Fibroblast of lung (primary cell): ENCODE measurements around the gene POFUT1. TPM values are rescaled to one million over a fixed set of nuclear protein-coding genes. Genes with fewer than 3 reads are reported as not detected.

Experiments
- DNase-seq, 2 donors: peaks; one replicate each; pipeline versions ENCODE4 v3.0.0 to v3.0.0-alpha.2; 2010; ENCODE audit warnings: low read depth in 2 of 2
- H2AFZ ChIP-seq: 2 replicates; pipeline ENCODE4 v1.5.1; 2012; ENCODE audit warnings: low read length, control low read depth, inconsistent platforms
- H3K27ac ChIP-seq: 2 replicates; pipeline ENCODE4 v1.5.1; 2011; ENCODE audit warnings: low read length, control low read depth; ENCODE audit not compliant: insufficient read depth
- H3K27me3 ChIP-seq: 2 replicates; pipeline ENCODE4 v1.5.1; 2011; ENCODE audit warnings: mild to moderate bottlenecking, low read length; ENCODE audit not compliant: control insufficient read depth, insufficient read depth
- H3K36me3 ChIP-seq: 2 replicates; pipeline ENCODE4 v1.5.1; 2011; ENCODE audit warnings: low read length; ENCODE audit not compliant: control insufficient read depth, insufficient read depth
- H3K4me1 ChIP-seq: 2 replicates; pipeline ENCODE4 v1.5.1; 2011; ENCODE audit warnings: low read length; ENCODE audit not compliant: control insufficient read depth, insufficient read depth; ENCODE audit errors: extremely low read depth
- H3K4me2 ChIP-seq: 2 replicates; pipeline ENCODE4 v1.5.1; 2011; ENCODE audit warnings: low read length, control low read depth; ENCODE audit not compliant: insufficient read depth; ENCODE audit errors: extremely low read depth
- H3K4me3 ChIP-seq, 4 experiments: fragments of 200-600 bp in 1 of 4; sonication (generic) in 1 of 4; replicated peaks in 1 of 4; 2 replicates each; pipeline ENCODE4 v1.5.1; 2011 to 2016; ENCODE audit warnings: low read length in 4 of 4, low read depth in 3 of 4, mild to moderate bottlenecking in 3 of 4, control low read depth in 2 of 4, inconsistent platforms in 1 of 4, mixed read lengths in 1 of 4; ENCODE audit not compliant: insufficient read depth in 1 of 4; ENCODE audit errors: control extremely low read depth in 1 of 4
- H3K79me2 ChIP-seq: 2 replicates; pipeline ENCODE4 v1.5.1; 2012; ENCODE audit warnings: mild to moderate bottlenecking, low read length, inconsistent platforms; ENCODE audit not compliant: control insufficient read depth, insufficient read depth
- H3K9ac ChIP-seq: 2 replicates; pipeline ENCODE4 v1.5.1; 2011; ENCODE audit warnings: mild to moderate bottlenecking, low read length, control low read depth; ENCODE audit not compliant: insufficient read depth
- H3K9me3 ChIP-seq: 2 replicates; pipeline ENCODE4 v1.5.1; 2012; ENCODE audit warnings: low read depth, low read length; ENCODE audit not compliant: control insufficient read depth, insufficient read depth
- H4K20me1 ChIP-seq: 2 replicates; pipeline ENCODE4 v1.5.1; 2011; ENCODE audit warnings: low read length; ENCODE audit not compliant: control insufficient read depth, insufficient read depth; ENCODE audit errors: extremely low read depth
- EZH2 ChIP-seq: IDR thresholded peaks from 2 replicates; pipeline ENCODE4 v1.5.1; 2012; ENCODE audit warnings: low read length, control low read depth, mild to moderate bottlenecking; ENCODE audit errors: missing control alignments
- polyA plus RNA-seq, 2 donors: library from polyadenylated mRNA; depleted of rRNA in 1 of 2; stranded (reverse) in 1 of 2; unstranded in 1 of 2; fragments of >200 nt; gene quantifications; 2 replicates each; pipeline ENCODE4 v1.2.1, GENCODE V29; 2011 to 2012; ENCODE audit warnings: missing spikeins in 1 of 2
- total RNA-seq: library from RNA; depleted of rRNA; stranded (reverse); fragments of >200 nt; gene quantifications from 2 replicates; pipeline ENCODE4 v1.2.1, GENCODE V29; 2014
- TF ChIP-seq, protein P1 (sequence below), 2 donors: IDR thresholded peaks in 1 of 2; conservative IDR thresholded peaks in 1 of 2; 1 replicate in 1 of 2; 2 replicates in 1 of 2; pipeline ENCODE4 v1.5.1; 2011 to 2012; ENCODE audit warnings: low read length in 2 of 2, control low read depth in 1 of 2, inconsistent platforms in 1 of 2, low read depth in 1 of 2, mild to moderate bottlenecking in 1 of 2

Gene POFUT1
- total and polyA plus RNA-seq, 2 donors (not counting 1 experiment from before 2014, with no cell fraction given) = 32.4 to 41.0 TPM

DNA sequence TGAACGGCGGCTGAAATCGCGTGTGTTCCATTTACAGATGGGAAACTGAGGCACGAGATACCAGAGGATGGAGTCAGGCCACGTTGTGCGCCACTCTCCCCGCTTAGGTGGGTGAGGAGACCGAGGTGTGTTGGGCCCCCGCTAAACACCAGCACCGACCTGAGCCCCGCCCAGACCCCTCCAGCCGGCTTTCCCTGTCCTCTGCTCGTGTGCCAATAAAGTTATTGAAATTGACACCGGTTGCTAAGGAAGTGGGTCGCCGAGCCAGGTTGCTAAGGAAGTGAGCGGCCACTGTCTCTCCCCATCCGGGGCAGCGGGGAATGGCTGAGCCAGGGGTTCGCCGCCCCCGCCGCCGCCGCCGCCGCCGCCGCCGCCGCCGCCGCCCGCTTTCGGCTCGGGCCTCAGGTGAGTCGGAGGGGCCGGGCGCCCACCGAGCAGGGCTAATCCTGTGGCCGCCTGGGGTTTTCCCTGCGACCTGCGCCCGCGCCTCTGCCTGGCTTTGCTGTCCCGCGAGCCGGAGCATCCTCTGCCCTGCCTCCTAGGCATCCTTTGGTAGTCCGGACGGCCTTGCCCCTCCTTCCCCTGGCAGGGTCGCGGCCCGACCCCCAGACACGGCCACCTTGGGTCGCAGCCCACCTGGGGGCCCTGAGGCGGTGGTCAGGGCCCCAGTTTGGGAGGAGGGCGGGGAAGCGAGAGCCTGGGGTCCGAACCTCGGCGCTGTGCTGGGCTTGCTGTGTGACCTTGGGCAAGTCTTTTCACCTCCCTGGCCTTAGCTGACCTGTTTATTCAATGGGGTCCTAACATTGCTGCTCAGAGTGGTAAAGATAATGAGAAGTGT lies 69.9 kb downstream of the POFUT1 start, which contains the start of gene KIF3B:
KIF3B (plus strand) TSS at position 291 of the 838 bp plus-strand sequence. CDS start 32,127 bp downstream, outside the sequence.
- Histone ChIP-seq H3K9me3 (no peaks in the 10 kb centered on the region), H3K36me3 (no peaks in the 10 kb centered on the region), H3K4me2 (peak within 1 kb of the TSS; percentile 97), H2AFZ (peak within 1 kb of the TSS; percentile 100), H3K27ac (peak within 1 kb of the TSS; percentile 78), H3K4me1 (peaks cover 4% of the 10 kb centered on the region), H3K79me2 (peaks cover 14% of the 10 kb centered on the region), H3K4me3 (peak within 1 kb of the TSS; percentile 87 to 96 (median 96)), H3K27me3 (no peaks in the 10 kb centered on the region), H4K20me1 (no peaks in the 10 kb centered on the region), H3K9ac (peak within 1 kb of the TSS; percentile 84)
- peak; percentile 91 to 92 for DNase-seq
- TF ChIP-seq, protein P1, sequence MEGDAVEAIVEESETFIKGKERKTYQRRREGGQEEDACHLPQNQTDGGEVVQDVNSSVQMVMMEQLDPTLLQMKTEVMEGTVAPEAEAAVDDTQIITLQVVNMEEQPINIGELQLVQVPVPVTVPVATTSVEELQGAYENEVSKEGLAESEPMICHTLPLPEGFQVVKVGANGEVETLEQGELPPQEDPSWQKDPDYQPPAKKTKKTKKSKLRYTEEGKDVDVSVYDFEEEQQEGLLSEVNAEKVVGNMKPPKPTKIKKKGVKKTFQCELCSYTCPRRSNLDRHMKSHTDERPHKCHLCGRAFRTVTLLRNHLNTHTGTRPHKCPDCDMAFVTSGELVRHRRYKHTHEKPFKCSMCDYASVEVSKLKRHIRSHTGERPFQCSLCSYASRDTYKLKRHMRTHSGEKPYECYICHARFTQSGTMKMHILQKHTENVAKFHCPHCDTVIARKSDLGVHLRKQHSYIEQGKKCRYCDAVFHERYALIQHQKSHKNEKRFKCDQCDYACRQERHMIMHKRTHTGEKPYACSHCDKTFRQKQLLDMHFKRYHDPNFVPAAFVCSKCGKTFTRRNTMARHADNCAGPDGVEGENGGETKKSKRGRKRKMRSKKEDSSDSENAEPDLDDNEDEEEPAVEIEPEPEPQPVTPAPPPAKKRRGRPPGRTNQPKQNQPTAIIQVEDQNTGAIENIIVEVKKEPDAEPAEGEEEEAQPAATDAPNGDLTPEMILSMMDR (conservative IDR thresholded peaks at IDR 0.05 in 1 of 2, IDR thresholded peaks at IDR 0.05 in 1 of 2; ENCODE audit: low read depth in 1 of 2, low read length in 2 of 2) = no peak
- TF ChIP-seq EZH2 = no peak

DNA sequence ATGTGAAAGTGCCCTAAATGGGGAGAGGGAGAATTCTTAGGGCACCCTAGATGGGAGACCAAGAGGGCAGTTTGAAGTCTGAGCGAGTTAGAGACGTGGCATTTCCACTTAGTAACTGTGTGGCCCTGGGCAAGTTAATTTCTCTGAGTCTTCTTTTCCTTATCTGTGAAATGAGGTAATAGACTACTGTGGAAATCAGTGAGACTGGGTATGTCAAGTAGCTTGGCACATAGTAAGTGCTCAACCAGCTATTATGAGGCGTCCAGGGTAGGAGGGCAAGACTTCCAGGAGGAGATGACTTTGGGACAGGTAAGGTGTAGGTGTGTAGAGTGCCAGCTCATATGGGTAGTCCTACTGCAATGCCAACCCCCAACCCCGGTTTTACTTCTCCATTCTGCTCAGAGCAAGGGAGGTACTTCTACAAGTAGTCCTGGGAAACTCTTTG lies 70.5 kb downstream of the POFUT1 start:
- Histone ChIP-seq H3K9me3 (no peaks in the 10 kb centered on the region), H2AFZ (no peak overlapping the region), H3K9ac (peak overlapping the region; percentile 84), H3K4me2 (peak overlapping the region; percentile 97), H3K27ac (peak overlapping the region; percentile 78), H4K20me1 (no peaks in the 10 kb centered on the region), H3K4me1 (peaks cover 4% of the 10 kb centered on the region), H3K27me3 (no peaks in the 10 kb centered on the region), H3K79me2 (peaks cover 14% of the 10 kb centered on the region), H3K4me3 (peak overlapping the region; percentile 87 to 96 (median 96)), H3K36me3 (no peaks in the 10 kb centered on the region)
- TF ChIP-seq, protein P1 (conservative IDR thresholded peaks at IDR 0.05 in 1 of 2, IDR thresholded peaks at IDR 0.05 in 1 of 2; ENCODE audit: low read depth in 1 of 2, low read length in 2 of 2) = no peak
- peak in 1 of 2 donors; percentile 23 for DNase-seq

DNA sequence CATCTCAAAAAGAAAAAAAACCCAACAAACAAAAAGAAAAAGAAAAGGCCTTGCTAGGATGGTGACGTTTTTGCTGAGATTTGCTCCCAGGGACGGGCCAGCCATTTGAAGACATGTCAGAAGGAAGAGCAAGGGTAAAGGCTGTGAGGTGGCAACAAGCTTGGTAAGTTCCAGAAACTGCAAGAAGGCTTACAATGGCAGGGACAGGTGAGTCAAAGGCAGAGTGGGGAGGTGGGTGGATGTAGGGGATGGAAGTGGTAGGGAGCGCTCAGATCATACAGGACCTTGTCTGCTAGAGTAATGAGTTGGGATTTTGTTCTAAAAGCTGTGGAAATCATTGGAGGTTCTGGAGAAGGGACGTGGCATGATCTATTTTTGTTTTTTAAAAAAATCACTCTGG lies 74.0 kb downstream of the POFUT1 start:
- Histone ChIP-seq H3K9me3 (no peaks in the 10 kb centered on the region), H3K36me3 (no peaks in the 10 kb centered on the region), H3K27me3 (no peaks in the 10 kb centered on the region), H4K20me1 (no peaks in the 10 kb centered on the region), H2AFZ (no peak overlapping the region), H3K79me2 (peaks cover 14% of the 10 kb centered on the region), H3K4me3 (no peak overlapping the region), H3K9ac (no peak overlapping the region), H3K4me1 (peaks cover 8% of the 10 kb centered on the region), H3K4me2 (no peak overlapping the region), H3K27ac (no peak overlapping the region)
- DNase-seq = no peak
- no peak for TF ChIP-seq EZH2
- TF ChIP-seq, protein P1 (conservative IDR thresholded peaks at IDR 0.05 in 1 of 2, IDR thresholded peaks at IDR 0.05 in 1 of 2; ENCODE audit: low read depth in 1 of 2, low read length in 2 of 2) = no peak
